ENCODE data around the gene KRTAP3-3.
"Not testable (repeated sequence)": the region's sequence is repeated elsewhere in the genome, so short reads cannot be mapped to it uniquely, and the experiment has no call there.

The KRTAP3-3 gene

GRCh38 chr17:41003926-41004325, 10.0 kb upstream of the KRTAP3-3 start:
- DNase-seq = no peak

- DNase-seq = no peak
Observed at GRCh38 chr17:41002814-41003213, 8.8 kb upstream of the KRTAP3-3 start.

- DNase-seq = no peak
Observed at GRCh38 chr17:41001795-41002194, 7.8 kb upstream of the KRTAP3-3 start.

- DNase-seq = not testable (repeated sequence)
Observed at GRCh38 chr17:40999563-40999962, 5.6 kb upstream of the KRTAP3-3 start, which contains the start of gene KRTAP3-2. TSS of gene KRTAP3-2 (minus strand) at chr17:40999906. CDS start at chr17:40999853, 53 bp downstream.

- DNase-seq = no peak
Observed at GRCh38 chr17:40997361-40997760, 3.4 kb upstream of the KRTAP3-3 start.

DNA sequence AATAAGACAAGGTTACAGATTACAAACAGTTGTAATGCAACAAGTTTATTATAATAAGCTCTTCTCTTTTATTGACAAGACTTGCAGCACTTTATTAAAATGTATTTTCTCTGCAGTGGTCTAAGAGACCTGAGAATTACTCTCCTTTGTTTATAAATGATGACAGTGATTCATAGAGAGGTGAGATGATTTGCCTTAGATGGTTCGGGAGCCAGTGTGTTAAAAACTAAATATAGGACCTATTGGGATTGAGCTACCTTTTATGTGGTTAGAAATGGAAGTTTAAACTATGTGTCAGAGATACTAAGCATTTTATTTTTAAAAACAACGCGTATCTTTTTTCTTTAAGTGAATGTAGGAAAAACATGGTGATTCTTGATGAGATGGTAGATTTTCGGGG, 2.9 kb upstream of the KRTAP3-3 start:
- DNase-seq = no peak

DNA sequence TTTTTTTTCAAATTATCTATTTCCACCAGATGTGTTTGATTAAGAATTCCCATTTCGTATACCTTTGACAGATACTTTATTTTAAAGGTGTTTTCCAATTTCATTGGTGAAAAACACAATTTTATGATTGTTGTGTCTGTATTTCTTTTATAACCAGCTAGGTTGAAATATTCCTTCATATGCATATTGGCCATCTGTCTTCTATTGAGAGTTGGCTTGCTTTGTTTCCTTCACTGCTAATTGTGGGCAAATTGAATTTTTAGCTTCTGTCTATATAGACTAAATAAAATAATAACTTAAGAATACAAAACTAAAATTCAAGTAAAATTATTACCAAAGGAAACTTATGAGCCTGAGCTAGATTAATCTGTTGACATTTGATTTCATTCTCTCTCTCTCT, 1.2 kb upstream of the KRTAP3-3 start:
- DNase-seq = no peak

GRCh38 chr17:40993084-40993483, 880 bp downstream of the KRTAP3-3 start:
- no peak for DNase-seq

DNA sequence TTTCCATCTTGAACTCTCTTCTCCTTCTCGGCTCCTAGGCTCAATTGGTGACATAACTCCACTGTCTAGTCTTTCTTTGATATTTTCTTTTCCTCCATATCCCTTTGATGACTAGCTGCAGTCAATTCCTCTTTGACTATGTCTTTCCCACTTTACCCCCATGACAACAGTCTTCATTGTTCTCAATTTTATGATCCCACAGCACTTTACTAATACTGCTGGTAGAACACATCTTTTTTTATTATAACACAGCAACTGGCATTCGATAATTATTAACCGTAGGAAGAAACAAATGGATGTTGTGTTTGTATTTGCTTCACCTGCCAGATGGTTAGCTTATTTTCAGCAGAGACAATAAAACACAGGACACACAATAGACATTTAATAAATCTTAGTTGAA, 1.3 kb downstream of the KRTAP3-3 start:
- no peak for DNase-seq

GRCh38 chr17:40986920-40987319, 7.0 kb downstream of the KRTAP3-3 start:
- no peak for DNase-seq

DNA sequence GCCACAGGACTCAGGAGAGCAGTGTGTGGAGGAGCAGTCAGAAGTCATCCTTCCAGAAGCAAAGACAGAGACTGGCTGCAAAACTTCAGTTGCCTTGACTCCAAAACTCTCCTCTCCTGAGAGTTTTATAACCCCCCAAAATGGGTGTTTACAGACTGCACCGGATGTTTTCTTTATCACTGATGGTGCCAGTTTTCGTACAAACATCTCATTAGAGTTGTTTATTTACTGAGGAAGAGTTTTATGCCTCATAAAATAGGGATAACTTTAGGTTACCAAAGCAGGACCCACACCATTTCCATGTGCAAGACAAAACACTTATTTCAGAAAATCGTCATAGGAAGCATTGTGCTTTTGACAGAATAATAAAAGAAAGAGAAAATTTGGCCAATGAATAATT, 9.7 kb downstream of the KRTAP3-3 start, which contains the start of gene KRT40:
KRT40 (minus strand) TSS at position 101 of the 400 bp plus-strand sequence; CDS start at position 48, 53 bp downstream.
- DNase-seq = no peak

GRCh38 chr17:40981115-40981514, 12.8 kb downstream of the KRTAP3-3 start:
- DNase-seq = no peak

GRCh38 chr17:40980596-40980995, 13.4 kb downstream of the KRTAP3-3 start:
- no peak for DNase-seq

DNA sequence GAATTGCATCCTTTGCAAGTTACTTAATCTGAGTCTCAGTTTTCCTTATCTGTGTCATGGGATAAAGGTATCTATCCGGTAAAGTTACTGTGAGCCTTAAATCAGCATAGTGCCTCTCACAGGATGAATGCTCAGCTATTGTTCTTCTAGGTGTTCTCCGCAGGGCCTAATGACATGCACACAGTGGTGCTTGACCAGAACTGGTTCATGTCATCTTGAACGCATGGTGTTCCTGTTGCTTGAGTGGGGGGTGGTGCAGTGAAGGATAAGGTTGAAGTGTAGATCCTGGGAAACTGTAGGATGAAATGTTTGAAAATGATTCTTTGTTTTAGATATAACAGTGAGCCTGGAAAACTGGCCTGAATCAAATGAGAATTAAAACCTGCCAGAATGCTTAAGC, 13.8 kb downstream of the KRTAP3-3 start:
- no peak for DNase-seq

- no peak for DNase-seq
Observed at GRCh38 chr17:40978575-40979151, 15.3 kb downstream of the KRTAP3-3 start.

GRCh38 chr17:40975516-40975915, 18.4 kb downstream of the KRTAP3-3 start:
- no peak for DNase-seq

GRCh38 chr17:40974366-40974765, 19.6 kb downstream of the KRTAP3-3 start:
- DNase-seq = no peak

DNA sequence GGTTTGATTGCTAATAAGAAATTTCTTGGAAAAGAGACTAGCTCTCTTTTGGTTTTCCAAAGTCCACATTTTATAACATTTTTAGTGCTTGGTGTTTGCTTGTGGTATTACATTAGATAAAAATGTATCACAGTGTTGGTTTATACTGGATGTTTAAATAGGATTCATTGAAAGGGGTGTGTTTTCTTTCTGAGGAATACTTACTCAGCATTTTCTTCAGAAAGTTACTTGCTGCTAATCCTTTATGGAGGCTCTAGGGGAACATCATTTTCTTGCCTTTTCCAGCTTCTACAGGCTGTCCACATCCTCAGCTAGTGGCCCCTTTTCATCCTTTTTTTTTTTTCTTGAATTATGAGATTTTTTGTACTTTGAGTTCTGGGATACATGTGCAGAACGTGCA, 26.4 kb downstream of the KRTAP3-3 start:
- DNase-seq = no peak

DNA sequence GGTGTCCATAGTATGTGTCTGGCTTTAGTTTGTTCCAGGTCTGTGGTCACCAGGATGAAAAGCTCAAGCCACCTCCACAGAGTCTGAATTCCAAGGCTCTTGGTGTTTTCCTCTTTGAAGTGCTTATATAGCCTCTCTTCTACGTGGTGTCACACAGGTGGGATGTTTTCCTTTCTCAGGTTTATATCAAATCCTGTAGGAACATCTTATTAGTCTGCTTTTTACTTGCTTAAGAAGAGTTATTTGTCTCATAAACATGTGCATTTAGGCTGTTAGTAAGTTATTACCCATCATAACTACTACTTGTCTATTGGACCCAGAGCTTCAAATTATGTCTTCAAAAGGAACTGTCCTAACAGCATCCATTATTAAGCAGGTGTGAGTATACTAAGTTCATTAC, 27.1 kb downstream of the KRTAP3-3 start, which contains the start of gene KRT39:
KRT39 (minus strand) TSS at position 101 of the 400 bp plus-strand sequence; CDS start at position 9, 92 bp downstream.
- no peak for DNase-seq

DNA sequence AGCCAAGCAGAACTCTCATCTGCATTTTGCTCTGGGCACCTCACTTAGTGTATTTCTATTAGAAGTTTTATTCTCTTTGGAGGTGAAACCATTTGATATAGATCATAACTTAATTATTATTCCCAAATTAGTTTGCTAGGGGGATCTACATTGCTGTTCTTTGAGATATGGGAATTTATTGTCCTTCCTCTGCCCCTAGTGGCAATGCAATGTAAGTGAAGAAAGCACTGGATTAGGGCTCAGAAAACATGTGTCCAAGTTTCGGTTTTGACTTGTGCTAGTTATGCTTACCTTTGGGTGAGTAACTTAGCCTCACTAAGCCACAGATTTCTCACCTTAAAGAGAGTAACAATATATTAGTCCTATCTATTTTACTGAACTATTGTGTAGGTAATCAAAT, 30.1 kb downstream of the KRTAP3-3 start:
- peak in 1 of 5 experiments; percentile 24 for DNase-seq

DNA sequence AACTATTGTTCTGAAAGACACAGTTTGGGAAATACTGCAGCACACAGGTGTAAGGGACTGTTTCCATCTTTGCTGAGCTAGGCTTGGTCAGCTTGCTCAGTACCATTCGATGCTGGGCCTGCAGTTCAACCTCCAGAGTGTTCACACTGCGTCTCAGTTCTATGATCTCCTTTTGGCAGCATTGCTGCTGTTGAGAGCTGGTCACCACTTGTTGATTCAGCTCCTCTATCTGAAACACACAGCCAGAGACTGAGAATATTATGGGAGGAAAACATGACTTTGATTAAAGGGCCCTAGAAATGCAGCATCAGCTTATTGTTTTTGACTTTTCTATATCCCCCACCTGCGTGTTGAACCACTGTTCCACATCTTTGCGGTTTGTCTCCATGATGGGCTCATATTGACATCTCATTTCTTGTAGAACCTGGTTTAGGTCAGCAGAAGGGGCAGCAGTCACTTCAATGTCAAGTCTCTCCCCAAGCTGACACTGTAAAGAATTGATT, 31.9 kb downstream of the KRTAP3-3 start:
- DNase-seq = no peak

GRCh38 chr17:40961591-40961990, 32.4 kb downstream of the KRTAP3-3 start:
- no peak for DNase-seq

DNA sequence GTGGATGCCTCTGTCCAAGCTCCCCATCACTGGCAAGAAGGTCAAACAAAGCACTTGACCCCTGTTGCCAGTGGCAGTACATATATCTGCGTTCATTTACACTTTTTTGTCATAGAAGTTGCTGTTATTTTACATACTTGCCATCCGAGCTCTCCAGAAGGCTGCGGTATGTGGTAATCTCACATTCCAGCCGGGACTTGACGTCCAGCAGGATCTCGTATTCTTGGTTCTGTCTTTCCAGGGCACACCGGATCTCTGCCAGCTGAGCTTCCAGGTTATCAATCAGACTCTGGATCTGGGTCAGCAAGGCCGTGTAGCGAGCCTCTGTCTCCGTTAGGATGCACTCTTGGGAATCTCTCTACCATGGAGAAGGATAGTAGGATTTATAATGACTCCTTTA, 33.8 kb downstream of the KRTAP3-3 start:
- no peak for DNase-seq

DNA sequence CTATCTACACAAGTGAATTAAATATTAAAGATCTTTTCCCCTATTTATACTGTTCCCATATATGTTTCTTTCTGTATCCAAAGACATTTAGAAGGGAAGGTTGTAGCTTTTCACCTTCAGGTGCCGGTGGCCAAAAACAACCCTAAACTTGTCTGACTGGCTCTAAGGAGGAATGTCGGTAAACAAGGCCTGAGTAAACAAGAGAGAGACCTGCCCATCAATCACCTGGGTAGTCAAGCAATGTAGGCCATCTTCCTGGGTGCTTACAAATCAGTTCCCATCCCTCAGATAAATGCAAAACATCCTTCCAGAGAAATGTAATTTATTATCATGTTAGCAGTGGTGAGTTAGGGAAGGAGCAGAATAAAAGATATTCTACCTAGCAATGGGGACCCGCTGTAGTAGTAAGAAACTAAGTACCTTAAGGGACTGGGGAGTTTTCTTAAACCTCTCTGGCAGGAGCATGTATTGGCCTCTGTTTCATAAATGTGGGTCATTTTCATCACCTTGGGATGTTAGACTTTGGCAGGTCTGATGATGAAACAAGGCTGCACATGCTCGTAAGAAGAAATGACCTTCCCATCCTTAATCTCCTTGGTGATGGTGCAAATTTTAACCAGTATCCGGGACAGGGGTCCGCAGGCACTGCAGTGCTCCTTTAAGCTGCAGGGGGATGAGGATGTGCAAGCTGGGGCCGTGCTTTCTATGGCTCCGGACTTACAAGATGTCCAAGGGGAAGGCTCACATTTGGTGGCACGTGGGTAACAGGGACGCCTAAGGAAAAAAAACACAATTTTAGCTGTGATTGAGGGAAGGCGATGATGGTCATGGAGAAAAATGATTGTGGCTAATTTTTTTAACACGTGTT, 35.6 kb downstream of the KRTAP3-3 start:
- no peak for DNase-seq
